Activated naive CD4-positive, alpha-beta T cell treated with anti-CD3 and anti-CD28 coated beads, Interleukin-2, amount 50 U/mL, for 16 hours (primary cell): ENCODE measurements around the gene IMPDH1.

ENCODE experiments used
- DNase-seq: peaks from one replicate; pipeline ENCODE4 v3.0.0-alpha.2; 2020

The IMPDH1 gene

DNA sequence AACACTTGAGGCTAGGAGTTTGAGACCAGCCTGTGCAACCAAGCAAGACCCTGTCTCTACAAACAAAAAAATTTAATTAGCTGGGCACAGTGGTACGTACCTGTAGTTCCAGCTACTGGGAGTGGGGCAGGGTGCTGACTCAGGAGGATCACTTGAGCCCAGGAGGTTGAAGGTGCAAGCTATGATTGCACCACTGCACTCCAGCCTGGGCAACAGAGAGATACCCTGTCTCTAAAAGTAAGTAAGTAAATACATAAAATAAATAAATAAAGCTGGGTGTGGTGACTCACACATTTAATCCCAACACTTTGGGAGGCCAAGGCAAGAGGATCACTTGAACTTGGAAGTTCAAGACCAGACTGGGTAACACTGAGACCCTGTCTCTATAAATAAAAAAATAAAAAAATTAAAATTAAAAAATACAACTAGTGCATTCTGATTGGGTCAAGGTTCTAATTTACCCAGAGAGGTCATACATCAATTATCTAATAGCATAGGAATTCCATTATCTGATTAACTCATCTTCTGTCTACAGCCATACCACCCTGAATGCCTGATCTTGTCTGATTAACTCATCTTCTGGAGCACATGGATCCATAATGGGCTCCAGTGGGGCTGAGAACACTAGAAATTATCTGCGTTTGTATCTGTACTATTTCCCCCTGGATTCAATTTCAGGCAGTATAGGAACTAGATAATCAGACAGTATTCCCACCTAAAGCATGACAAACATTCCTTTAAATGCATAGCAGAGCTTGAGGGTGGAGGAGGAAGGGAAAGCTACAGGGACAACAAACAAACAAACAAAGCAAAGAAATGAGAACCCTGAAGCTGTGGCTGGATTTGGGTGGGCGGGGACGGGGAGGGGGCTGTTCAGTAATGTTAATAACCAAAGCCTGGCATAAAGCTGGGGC lies 24.9 kb upstream of the IMPDH1 start:
- no peak for DNase-seq

- DNase-seq: no peak
Measured at GRCh38 chr7:128431754-128432153, 22.0 kb upstream of the IMPDH1 start.

DNA sequence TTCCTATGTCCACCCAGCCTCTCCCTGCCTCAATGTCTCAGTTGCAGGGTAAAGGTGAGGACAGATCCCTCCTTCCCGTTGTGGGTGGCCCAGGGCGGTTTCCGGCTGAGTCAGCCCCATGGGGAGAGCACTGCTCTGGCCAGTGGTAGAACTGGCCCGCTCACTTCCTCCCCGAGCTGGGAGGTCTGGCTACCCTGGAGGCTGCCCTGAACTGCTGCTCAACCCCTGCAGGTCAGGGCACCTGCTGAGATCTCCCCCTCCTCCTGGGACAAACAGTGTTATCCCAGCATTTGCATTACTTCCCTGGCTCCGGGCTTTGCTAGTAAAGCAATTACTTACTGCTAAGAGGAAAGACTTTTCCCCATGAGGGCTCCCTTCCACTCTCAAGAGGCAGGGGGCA lies 21.4 kb upstream of the IMPDH1 start:
- DNase-seq: no peak

DNA sequence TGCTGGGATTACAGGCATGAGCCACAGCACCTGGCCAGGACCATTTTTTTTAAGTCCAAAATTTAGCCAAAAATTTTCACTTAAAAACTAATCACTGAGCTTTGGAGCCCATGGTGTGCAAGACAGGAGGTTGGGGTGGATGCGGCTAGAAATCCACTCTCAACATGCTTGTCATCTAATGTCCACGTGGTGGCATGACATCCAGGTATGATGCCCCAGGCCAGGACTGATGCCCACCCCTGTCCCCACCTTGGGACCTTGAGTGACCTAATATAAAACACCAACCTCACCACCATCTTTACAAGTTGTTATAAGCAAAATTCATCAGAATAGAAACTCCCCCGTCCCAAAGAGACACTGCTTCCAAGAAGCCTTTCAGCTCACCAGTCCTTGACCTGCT lies 20.4 kb upstream of the IMPDH1 start:
- DNase-seq: no peak

DNA sequence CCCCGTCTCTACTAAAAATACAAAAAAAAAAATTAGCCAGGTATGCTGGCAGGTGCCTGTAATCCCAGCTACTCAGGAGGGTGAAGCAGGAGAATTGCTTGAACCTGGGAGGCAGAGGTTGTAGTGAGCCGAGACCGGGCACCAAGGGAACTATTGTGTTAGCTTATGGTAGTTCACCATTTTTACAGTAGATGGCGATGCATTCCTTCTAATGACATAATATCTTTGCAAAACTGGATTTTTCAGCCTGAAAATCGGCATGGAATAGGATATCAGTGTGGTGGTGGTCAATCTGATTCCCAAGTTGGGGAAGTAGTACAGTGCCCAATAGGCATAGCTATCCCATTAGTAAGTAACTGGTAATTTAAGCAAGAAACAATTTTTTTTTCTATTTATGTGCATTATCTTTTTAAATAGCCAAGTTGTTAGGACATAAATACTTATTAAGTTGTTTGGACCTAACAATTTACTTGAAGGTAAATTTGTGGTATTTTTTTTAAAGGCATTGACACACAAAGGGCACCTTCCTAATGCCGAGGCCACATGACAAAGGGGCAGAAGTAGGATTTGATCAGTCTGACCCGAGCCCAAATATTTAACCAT lies 17.6 kb upstream of the IMPDH1 start:
- no peak for DNase-seq

- peak; percentile 73 for DNase-seq
Measured at GRCh38 chr7:128425850-128426249, 16.1 kb upstream of the IMPDH1 start.

GRCh38 chr7:128424686-128425275 lies 15.0 kb upstream of the IMPDH1 start:
- DNase-seq: no peak

- no peak for DNase-seq
Measured at GRCh38 chr7:128422842-128423241, 13.1 kb upstream of the IMPDH1 start.

GRCh38 chr7:128422037-128422436 lies 12.3 kb upstream of the IMPDH1 start:
- DNase-seq: no peak

- no peak for DNase-seq
Measured at GRCh38 chr7:128421384-128421783, 11.6 kb upstream of the IMPDH1 start.

DNA sequence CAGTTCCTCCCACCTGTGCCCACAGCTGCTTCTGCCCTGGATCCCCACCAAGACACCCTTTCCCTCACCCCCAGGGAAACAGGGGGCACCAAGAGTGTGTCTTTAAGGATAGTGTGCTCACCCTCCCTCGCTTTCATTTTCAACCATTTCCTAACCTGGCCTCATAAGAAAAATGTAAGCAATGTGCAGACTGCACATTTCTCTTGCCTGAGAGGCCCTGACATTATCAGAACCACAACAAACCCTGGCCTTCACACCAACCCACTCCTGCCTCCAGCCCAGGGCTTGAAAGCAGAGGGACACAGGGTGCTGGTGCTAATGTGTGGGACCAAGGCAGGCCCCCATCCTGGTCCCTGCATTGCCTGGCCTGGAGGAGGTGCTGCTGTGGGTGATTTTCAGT lies 11.0 kb upstream of the IMPDH1 start:
- no peak for DNase-seq

DNA sequence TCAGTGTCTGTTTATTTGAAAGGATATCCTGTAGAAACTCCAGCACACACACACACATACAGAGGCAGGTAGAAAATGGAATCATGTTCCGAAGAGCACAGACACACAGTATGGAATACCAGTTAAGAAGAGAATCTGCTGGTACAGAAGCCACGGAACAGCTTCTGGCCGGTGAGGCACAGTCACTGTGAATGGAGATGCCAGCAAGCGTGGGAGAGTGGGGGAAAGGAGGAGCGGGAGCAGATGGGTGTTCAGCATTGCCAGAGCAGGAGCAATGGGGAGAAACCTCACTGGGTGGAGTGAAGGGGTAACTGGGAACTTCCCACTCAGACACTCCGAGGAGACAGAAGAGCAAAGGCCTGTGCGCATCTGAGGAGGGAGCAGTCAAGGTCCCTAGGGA lies 9.5 kb upstream of the IMPDH1 start:
- no peak for DNase-seq

DNA sequence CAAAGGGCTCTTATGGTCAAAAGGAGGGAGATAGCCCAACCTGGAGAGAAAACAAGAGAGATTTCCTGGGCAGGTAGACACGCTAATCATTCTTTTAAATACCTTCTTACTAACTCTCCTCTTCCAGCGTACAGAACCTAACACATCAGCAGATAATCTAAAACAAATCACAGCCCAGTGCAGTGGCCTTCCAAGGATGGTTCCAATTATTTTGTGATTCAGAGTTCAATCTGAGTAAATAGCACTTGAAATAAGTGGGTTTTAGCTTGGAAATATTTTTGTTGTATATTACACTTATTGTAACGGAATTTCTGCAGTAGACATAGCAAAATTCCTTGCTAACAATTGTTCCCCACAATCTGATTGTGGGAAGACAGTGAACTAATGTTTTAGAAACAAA lies 7.3 kb upstream of the IMPDH1 start:
- no peak for DNase-seq

- DNase-seq: no peak
Measured at GRCh38 chr7:128415217-128415785, 5.5 kb upstream of the IMPDH1 start.

- DNase-seq: no peak
Measured at GRCh38 chr7:128410451-128410753, 620 bp upstream of the IMPDH1 start.

DNA sequence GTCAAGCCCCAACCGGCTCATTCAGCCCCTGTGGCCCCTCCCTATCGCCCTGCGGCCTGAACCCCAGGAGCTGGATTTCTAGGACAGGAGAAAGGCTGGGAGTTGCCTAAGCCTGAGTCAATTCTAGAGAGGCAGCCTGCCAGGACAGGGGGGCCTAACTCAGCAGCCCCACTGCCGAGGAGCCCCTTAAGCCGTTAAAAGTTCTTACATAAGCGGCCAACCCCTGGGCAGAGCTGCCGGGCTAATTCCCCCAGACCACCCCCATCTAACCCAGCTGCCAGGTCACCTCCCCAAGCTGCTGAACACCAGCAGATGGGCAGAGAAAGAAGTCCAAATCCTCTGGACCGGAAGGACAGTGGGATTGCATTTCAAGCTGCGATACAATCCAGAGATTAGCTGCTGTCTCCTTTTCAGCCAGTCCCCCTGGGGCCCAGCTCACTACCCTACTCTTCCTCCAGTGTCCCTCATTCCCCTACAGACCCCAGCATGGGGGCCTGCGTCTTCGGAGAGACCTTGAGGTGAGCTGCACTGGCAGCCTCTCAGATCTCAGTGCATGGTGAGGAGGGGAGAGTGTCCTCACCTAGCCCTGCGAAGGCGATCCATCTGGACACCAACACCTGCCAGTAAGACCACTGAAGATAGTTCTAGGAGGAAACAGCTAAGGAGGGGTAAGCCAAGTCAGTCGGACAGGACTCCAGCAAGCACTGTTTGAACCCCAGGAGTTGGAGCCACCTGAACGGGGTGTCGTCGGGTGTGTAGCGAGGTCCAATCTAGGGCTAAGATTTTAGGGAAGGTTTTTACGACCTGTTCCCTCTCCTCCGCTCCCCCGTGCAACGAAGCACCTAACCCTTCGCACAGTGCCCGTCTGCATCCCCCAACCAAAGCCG lies 830 bp downstream of the IMPDH1 start:
- DNase-seq: no peak

DNA sequence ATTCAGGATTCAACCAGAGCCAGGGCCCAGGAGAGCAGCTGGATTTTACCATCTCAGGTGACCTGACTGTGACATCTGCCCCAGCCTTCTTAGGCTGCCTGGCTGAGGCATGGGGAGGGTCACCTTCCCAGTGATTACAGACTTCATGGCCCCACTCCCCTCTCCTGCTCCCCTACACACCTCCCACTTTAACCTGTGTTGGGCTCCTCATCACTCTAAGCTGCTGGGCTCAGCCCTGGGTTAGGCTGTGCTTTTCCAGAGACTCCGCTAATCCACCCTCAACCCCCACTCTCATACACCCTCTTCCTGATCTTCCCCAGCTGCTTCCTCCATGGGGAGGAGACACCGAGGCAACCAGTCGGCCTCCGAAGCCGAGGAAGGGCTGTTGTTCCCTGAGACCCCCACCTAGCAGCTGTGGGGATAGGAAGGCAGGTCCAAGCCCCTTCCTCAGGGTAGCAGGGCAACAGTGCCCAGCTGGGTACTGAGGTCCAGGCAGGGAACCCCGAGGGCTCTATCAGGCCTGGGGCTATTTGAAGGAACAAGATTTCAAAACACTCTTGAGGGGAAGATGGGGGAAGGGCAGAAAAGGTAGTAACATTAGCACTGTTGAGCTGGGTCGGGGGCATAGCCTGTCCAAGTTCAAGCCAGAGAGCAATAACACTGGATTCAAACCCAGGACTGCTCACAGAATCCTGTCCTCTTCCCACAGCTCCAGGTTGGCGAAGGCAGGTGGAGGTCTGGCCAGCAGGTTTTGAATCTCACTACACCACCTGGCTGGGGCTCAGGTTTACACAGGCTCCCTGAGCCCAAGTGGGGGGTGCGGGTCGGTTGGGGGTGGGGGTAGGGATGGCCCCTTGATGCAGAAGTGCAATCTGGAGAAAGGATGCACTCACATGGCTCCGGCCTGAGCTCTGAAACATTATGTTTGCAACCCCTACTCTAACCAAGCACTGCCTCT lies 1.8 kb downstream of the IMPDH1 start:
- no peak for DNase-seq

DNA sequence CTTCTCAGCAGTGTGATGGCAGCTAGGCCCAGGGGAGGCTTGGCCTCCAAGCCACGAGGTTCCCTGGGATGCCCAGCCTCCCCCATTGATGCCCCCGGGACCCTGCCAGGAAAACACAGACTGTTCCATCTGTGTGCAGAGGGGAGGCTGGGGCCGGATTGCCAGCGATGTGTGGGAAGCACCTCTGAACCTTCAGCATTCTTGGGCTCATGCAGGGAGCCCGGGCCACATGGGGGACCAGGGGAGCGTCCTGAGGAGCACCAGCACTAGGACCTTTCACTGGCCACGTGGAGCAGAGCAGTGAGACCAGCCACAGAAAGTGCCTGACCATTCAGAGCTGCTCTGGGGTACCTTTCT lies 2.6 kb downstream of the IMPDH1 start:
- DNase-seq: no peak

- no peak for DNase-seq
Measured at GRCh38 chr7:128406314-128407232, 3.2 kb downstream of the IMPDH1 start.

GRCh38 chr7:128405471-128406313 lies 4.1 kb downstream of the IMPDH1 start:
- DNase-seq: peak; percentile 65
